HG03196 (cell line): ENCODE results near the gene C16orf92.

Experiments
- ATAC-seq: cut with Tn5 transposase; IDR thresholded peaks from one replicate; pipeline ENCODE4 v1.9.1; 2021; ENCODE audit not compliant: unreplicated experiment

C16orf92 gene

GRCh38 chr16:30022887-30023286 lies at the start of gene C16orf92:
C16orf92 (plus strand) TSS chr16:30023198; CDS start chr16:30023341, 143 bp downstream.
- no peak for ATAC-seq

- peak; percentile 81 for ATAC-seq
These were observed 49.4 kb upstream of the C16orf92 start, which contains the start of gene TAOK2 for GRCh38 chr16:29973384-29974246. TAOK2 (plus strand) TSS chr16:29973868; CDS start chr16:29977773, 3,905 bp downstream.

GRCh38 chr16:29974291-29975133 lies 48.5 kb upstream of the C16orf92 start:
- peak; percentile 1 for ATAC-seq

- ATAC-seq, result no peak
These were observed 47.9 kb upstream of the C16orf92 start for GRCh38 chr16:29975134-29975538.

- ATAC-seq, result no peak
These were observed 47.0 kb upstream of the C16orf92 start for GRCh38 chr16:29975811-29976511.

- ATAC-seq, result no peak
These were observed 45.8 kb upstream of the C16orf92 start for GRCh38 chr16:29977063-29977825.

GRCh38 chr16:29978081-29978480 lies 44.9 kb upstream of the C16orf92 start:
- no peak for ATAC-seq

GRCh38 chr16:29978564-29979270 lies 44.3 kb upstream of the C16orf92 start:
- ATAC-seq, result no peak

- no peak for ATAC-seq
These were observed 40.2 kb upstream of the C16orf92 start for GRCh38 chr16:29982560-29983419.

- ATAC-seq, result no peak
These were observed 39.4 kb upstream of the C16orf92 start for GRCh38 chr16:29983420-29984136.

GRCh38 chr16:29984137-29984763 lies 38.7 kb upstream of the C16orf92 start:
- no peak for ATAC-seq

GRCh38 chr16:29984764-29985147 lies 38.2 kb upstream of the C16orf92 start:
- no peak for ATAC-seq

GRCh38 chr16:29985271-29985811 lies 37.7 kb upstream of the C16orf92 start:
- no peak for ATAC-seq

GRCh38 chr16:29986231-29986630 lies 36.8 kb upstream of the C16orf92 start:
- no peak for ATAC-seq

GRCh38 chr16:29986931-29987330 lies 36.1 kb upstream of the C16orf92 start:
- ATAC-seq, result no peak

GRCh38 chr16:29987371-29988085 lies 35.5 kb upstream of the C16orf92 start:
- ATAC-seq, result no peak
